IPS-15b (cell line): Measurements from ENCODE around the gene CPNE8.

ENCODE experiments used
- H3K27me3 ChIP-seq: one replicate; pipeline ENCODE4 v1.6.1; 2013; ENCODE audit warnings: low read length; ENCODE audit not compliant: control insufficient read depth, insufficient read depth
- H3K36me3 ChIP-seq: one replicate; pipeline ENCODE4 v1.6.1; 2013; ENCODE audit warnings: low read length; ENCODE audit not compliant: control insufficient read depth, insufficient read depth
- H3K4me1 ChIP-seq: one replicate; pipeline ENCODE4 v1.6.1; 2013; ENCODE audit warnings: mild to moderate bottlenecking, low read length; ENCODE audit not compliant: control insufficient read depth, insufficient read depth
- H3K4me3 ChIP-seq: one replicate; pipeline ENCODE4 v1.5.1; 2013; ENCODE audit warnings: low read depth, low read length
- H3K9ac ChIP-seq: one replicate; pipeline ENCODE4 v1.6.1; 2013; ENCODE audit warnings: low read depth, mild to moderate bottlenecking, low read length
- H3K9me3 ChIP-seq: one replicate; pipeline ENCODE4 v1.6.1; 2013; ENCODE audit warnings: mild to moderate bottlenecking, low read length; ENCODE audit not compliant: control insufficient read depth, insufficient read depth

The CPNE8 gene

DNA sequence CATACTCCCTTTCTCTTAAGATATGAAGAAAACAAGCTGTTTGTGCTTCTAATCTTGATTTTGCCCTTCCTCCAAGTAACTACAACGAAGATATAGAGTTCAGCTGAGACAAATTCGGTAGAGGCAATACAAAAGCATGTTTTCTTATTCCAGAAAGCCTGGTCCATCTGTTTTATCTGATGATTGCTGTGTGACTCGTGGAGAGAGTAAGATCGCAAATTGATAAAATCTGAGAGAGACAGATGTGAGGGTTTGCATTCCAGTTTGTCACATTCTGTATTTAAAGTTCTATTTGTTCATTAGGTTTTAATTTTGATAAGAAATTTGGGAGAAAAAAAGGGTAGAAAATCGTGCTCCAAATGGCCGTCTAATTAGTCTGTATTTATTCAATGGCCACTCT lies 192.1 kb downstream of the CPNE8 start:
- Histone ChIP-seq H3K4me3 (no peak overlapping the region), H3K9me3 (no peaks in the 10 kb centered on the region), H3K36me3 (no peaks in the 10 kb centered on the region), H3K4me1 (no peaks in the 10 kb centered on the region), H3K9ac (no peak overlapping the region), H3K27me3 (no peaks in the 10 kb centered on the region)

DNA sequence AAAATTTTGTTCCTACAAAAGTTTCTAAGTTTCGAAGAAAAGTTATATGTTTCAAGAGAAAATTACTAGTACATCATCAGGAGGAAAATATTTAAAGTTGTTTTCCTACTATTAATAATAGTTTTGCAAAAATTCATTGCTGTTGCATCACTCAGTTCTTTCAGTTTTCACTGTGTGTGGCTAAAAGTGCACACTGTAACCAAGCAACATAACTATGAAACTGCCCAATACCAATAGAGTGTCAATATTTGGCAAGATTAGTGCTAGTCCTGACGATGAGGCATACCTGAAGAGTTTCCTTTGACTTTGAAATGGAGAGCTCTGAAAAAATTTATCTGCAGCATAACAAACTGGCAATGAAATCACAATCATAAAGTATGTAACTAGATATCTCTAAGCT lies 194.3 kb downstream of the CPNE8 start:
- no peaks in the 10 kb centered on the region for H3K27me3 ChIP-seq
- H3K9me3 ChIP-seq = no peaks in the 10 kb centered on the region
- H3K36me3 ChIP-seq = no peaks in the 10 kb centered on the region
- no peaks in the 10 kb centered on the region for H3K4me1 ChIP-seq
- no peak overlapping the region for H3K4me3 ChIP-seq
- H3K9ac ChIP-seq = no peak overlapping the region

DNA sequence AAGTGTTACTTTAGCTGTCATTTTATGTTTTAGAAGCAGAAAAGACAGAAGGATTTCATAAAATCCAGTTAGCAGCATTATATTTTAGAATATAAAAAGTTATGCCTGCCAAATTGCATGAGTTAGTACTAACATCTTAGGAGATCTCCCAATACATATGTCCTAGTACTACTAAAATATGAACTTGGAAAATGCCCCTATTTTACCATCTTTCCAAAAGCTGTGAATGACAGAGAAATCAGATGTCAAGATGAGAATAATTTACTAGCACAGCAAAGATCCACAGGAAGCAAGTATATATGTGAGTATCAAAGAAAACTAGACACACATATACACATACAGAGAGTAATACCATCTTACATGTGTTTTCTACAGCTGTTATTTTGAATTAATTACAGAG lies 196.9 kb downstream of the CPNE8 start:
- H3K9ac ChIP-seq = no peak overlapping the region
- H3K4me3 ChIP-seq = no peak overlapping the region
- no peaks in the 10 kb centered on the region for H3K9me3 ChIP-seq
- H3K27me3 ChIP-seq = no peaks in the 10 kb centered on the region
- H3K36me3 ChIP-seq = no peaks in the 10 kb centered on the region
- no peaks in the 10 kb centered on the region for H3K4me1 ChIP-seq

DNA sequence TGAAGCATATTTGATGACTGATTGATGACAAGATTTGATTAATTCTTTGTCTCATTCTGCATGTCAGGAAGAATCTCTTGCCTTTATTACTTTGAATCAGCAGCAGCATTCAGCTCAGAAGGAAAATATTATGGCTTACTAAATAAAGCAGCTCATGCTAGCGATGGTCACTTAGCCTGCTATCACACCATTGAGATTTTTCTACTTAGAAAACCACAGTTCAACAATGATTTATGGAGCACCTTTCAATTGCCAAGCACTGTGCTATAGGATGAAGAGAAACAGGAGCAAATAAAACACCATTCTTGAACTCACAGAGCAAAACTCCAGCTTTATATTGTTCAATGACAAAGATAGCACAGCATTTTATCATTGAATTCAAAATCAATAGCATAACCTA lies 197.7 kb downstream of the CPNE8 start:
- Histone ChIP-seq H3K4me1 (no peaks in the 10 kb centered on the region), H3K9ac (no peak overlapping the region), H3K9me3 (no peaks in the 10 kb centered on the region), H3K4me3 (no peak overlapping the region), H3K36me3 (no peaks in the 10 kb centered on the region), H3K27me3 (no peaks in the 10 kb centered on the region)

DNA sequence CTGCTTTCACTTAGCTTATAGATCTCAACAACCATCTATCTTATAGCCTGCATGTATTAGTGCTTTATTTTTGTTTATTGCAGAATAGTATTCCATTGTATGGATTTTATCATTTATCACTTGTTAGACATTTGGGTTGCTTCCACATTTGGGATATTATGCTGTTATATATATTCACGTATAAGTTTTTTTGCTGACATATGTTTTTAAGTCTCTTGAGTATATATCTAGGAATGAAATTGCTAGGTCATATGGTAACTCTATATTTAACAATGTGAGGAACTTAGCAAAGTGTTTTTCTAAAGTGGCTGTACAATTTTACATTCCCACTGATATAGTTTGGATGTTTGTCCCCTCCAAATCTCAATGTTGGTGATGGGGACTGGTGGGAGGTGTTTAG lies 208.1 kb downstream of the CPNE8 start:
- Histone ChIP-seq H3K4me1 (no peaks in the 10 kb centered on the region), H3K36me3 (no peaks in the 10 kb centered on the region), H3K9ac (no peak overlapping the region), H3K4me3 (no peak overlapping the region), H3K27me3 (no peaks in the 10 kb centered on the region), H3K9me3 (no peaks in the 10 kb centered on the region)

DNA sequence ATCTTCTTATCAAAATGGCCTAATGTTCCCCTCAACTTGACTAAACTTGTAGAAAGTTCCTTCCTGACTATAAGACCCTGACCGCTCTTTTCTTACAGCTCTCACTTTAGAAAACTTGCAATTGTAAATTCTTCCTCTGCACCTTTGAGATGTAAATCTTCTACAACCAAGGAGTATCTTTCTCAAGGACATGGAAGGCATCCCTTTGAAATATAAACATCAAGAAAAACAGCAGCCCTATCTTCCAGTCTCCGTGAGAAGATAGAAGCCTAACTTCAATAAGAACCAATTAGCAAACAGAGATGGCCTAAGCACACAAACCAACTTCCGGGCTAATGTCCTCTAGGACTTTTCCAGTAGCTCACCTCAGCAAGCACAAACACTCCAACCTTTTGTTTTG lies 210.3 kb downstream of the CPNE8 start:
- no peak overlapping the region for H3K4me3 ChIP-seq
- H3K4me1 ChIP-seq = no peaks in the 10 kb centered on the region
- no peaks in the 10 kb centered on the region for H3K27me3 ChIP-seq
- H3K9me3 ChIP-seq = no peaks in the 10 kb centered on the region
- H3K9ac ChIP-seq = no peak overlapping the region
- H3K36me3 ChIP-seq = no peaks in the 10 kb centered on the region

DNA sequence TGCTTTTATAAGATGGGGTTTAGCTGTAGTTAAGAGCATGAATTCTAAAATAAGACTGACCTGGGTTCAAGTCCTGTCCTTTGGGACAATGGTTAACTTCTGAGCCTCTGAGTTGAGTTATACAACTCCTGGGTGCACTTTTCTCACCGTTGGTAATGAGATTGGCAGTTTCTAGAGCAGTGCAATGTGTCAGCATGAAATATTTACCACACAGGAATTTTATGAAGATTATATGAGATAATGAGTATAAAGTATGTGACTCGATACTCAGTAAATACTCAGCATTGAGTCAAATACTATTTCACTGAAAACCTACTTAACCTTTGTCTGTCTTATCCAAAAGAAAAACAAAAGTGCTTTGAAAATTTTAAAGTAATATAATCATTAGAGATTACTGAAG lies 214.2 kb downstream of the CPNE8 start:
- Histone ChIP-seq H3K4me3 (no peak overlapping the region), H3K4me1 (no peaks in the 10 kb centered on the region), H3K9me3 (no peaks in the 10 kb centered on the region), H3K27me3 (no peaks in the 10 kb centered on the region), H3K9ac (no peak overlapping the region), H3K36me3 (no peaks in the 10 kb centered on the region)

DNA sequence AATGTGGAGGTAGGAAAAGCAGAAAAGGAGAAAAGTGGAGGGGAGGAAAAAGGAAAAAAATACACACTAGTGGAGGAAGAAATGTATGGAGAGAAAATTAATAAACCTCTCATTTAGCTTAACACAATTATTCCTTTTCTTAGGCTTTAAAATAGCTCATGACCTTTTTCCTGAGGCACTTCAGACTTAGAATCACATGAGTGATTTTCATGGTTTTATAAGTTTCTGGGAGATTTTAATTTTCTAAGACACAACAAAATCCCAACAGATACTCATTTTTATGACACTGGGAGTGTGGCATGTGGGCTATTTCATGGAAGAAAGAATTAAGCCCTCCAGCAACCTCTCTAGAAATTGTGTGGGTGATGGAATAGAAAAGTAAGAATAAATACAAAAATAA lies 214.7 kb downstream of the CPNE8 start:
- Histone ChIP-seq H3K27me3 (no peaks in the 10 kb centered on the region), H3K9ac (no peak overlapping the region), H3K9me3 (no peaks in the 10 kb centered on the region), H3K4me3 (no peak overlapping the region), H3K36me3 (no peaks in the 10 kb centered on the region), H3K4me1 (no peaks in the 10 kb centered on the region)

DNA sequence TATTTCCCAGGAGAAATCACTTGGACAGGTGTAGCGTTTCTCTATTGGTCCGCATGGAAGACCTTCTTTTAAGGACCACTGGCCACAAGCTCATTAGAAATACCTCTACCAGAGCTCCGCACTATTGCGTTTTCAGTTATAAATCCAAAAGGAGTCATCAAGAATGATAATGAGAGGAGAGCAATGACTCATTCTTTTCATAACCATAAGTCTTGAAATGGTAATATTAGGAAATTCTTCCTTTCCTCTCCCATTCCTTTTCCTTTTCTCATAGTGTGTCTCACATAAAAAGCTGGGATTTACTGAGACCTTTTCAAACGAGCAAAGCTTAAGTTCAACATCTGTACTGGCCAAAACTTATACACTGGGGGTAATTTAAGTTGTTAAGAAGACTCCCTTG lies 215.7 kb downstream of the CPNE8 start:
- H3K9me3 ChIP-seq = no peaks in the 10 kb centered on the region
- H3K27me3 ChIP-seq = no peaks in the 10 kb centered on the region
- no peaks in the 10 kb centered on the region for H3K36me3 ChIP-seq
- H3K4me1 ChIP-seq = no peaks in the 10 kb centered on the region
- no peak overlapping the region for H3K9ac ChIP-seq
- H3K4me3 ChIP-seq = no peak overlapping the region

DNA sequence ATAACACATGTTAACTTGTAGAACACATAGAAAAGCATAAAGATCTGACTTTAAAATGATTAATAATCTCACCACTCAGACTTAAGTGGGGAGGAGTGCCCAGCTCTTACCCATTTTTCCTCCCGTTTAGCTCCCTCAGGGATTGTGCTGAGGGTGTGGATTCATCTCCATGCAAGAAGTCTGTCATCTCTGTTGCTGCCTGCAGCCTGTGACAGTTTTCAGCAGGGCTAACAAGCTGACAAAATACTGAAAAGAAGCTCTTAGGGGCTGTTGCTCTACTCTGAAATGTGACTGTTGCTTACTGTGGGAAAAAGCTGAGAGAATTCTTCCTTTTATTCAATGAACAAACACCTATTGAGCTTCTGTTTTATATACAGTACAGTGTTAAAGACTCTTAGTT lies 216.2 kb downstream of the CPNE8 start:
- H3K9me3 ChIP-seq = no peaks in the 10 kb centered on the region
- H3K4me3 ChIP-seq = no peak overlapping the region
- H3K9ac ChIP-seq = no peak overlapping the region
- H3K36me3 ChIP-seq = no peaks in the 10 kb centered on the region
- no peaks in the 10 kb centered on the region for H3K27me3 ChIP-seq
- no peaks in the 10 kb centered on the region for H3K4me1 ChIP-seq

DNA sequence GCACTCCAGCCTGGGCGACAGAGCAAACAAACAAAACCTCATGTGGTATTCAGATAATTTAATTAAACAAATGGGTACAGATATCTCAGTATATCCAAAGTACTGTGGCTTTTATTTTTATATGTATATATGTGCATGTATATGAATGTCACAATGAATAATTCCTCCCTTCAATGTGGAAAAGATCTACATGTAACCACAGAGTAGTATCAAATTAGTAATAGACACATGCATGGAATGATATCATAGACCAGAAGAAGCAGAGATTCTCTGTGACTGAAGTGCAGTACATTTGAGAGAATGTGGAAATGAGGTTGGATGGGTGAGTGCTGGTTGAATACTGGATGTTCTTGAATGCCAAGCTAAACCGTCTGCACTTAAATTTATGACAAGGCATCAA lies 222.9 kb downstream of the CPNE8 start:
- Histone ChIP-seq H3K9ac (no peak overlapping the region), H3K9me3 (no peaks in the 10 kb centered on the region), H3K27me3 (no peaks in the 10 kb centered on the region), H3K36me3 (no peaks in the 10 kb centered on the region), H3K4me1 (no peaks in the 10 kb centered on the region), H3K4me3 (no peak overlapping the region)

DNA sequence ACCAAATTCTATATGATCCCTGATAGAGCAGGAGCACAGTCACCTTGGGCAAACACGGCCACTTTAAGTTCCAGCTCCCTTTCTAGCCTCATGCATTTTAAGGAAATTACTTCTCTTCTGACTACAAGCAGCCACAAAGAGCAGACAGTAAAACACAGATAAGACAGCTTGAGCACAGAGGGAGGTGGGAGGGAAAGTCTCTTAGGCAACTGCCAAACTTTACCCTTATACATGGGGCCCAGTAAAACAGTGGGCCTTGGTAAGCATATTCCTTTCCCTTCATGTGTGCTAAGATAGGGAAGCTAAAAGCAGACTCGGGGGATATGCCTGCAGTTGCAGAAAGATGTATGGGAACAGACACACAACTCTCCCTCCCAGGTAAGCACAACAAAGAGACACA lies 235.9 kb downstream of the CPNE8 start:
- no peaks in the 10 kb centered on the region for H3K9me3 ChIP-seq
- no peaks in the 10 kb centered on the region for H3K27me3 ChIP-seq
- no peaks in the 10 kb centered on the region for H3K36me3 ChIP-seq
- H3K4me1 ChIP-seq = no peaks in the 10 kb centered on the region
- H3K4me3 ChIP-seq = no peak overlapping the region
- H3K9ac ChIP-seq = no peak overlapping the region

DNA sequence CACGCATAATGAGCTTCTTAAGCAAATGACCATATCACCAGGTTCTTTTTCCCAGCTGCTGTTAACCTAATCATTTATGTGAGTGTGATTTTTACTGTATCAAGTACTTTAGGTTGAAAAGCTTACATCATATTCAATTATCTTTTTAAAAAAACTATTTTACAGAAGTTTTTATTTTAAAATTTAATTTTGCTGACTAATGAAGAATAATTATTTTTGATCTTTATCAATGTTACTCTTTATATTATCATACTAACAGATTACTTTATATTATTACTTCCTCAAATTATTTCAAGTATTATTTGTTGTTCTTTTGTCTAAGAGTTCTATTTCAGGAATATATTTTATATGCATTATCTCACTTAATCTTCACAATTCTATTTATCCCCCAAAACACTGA lies 236.3 kb downstream of the CPNE8 start:
- Histone ChIP-seq H3K9me3 (no peaks in the 10 kb centered on the region), H3K4me3 (no peak overlapping the region), H3K9ac (no peak overlapping the region), H3K27me3 (no peaks in the 10 kb centered on the region), H3K4me1 (no peaks in the 10 kb centered on the region), H3K36me3 (no peaks in the 10 kb centered on the region)
